Panc1 (cell line): Measurements from ENCODE around the gene NR5A1. TPM values are rescaled to one million over a fixed set of nuclear protein-coding genes. Genes with fewer than 3 reads are reported as not detected.

ENCODE experiments used
- ATAC-seq: fragments of 200-7000 bp; cut with Tn5 transposase; 2 replicates; pipeline ENCODE4 v1.9.1; 2020; ENCODE audit warnings: mild to moderate bottlenecking, moderate library complexity
- BruUV-seq: library from RNA; stranded (reverse); fragments of 400-500 nt; replicated peaks from 2 replicates; lab custom pipeline; 2021; lab: Mats Ljungman, UMichigan
- CTCF ChIA-PET: fragments of 300-600 bp; sonication (Branson Sonifier 250); formaldehyde crosslinking; loops from one replicate; lab custom pipeline; 2022; ENCODE audit warnings: antibody characterized with exemption; lab: Charles Lee
- POLR2A ChIA-PET: fragments of 300-600 bp; sonication (Branson Sonifier 250); formaldehyde crosslinking; loops from one replicate; lab custom pipeline; 2022; ENCODE audit warnings: antibody characterized with exemption; lab: Charles Lee
- DNase-seq: peaks from one replicate; pipeline ENCODE4 v3.0.0-alpha.2; 2010; ENCODE audit warnings: low read depth, low spot score
- H3K27ac ChIP-seq: 2 replicates; pipeline ENCODE4 v1.5.1; 2011; ENCODE audit warnings: mild to moderate bottlenecking, low read length, inconsistent platforms
- H3K27me3 ChIP-seq: fragments of 200-500 bp; sonication (Bioruptor generic); 2 replicates; pipeline ENCODE4 v1.6.0; 2014; ENCODE audit warnings: low read length, inconsistent platforms; ENCODE audit not compliant: control insufficient read depth, insufficient read depth
- H3K36me3 ChIP-seq: fragments of 200-500 bp; sonication (Bioruptor generic); 2 replicates; pipeline ENCODE4 v1.5.1; 2014; ENCODE audit warnings: inconsistent platforms, mild to moderate bottlenecking, low read length, moderate library complexity; ENCODE audit not compliant: control insufficient read depth, insufficient read depth
- H3K4me1 ChIP-seq: 2 replicates; pipeline ENCODE4 v1.5.1; 2011; ENCODE audit warnings: inconsistent platforms, mild to moderate bottlenecking, low read length, moderate library complexity; ENCODE audit not compliant: control insufficient read depth, insufficient read depth
- H3K4me3 ChIP-seq, 2 experiments: 2 replicates each; pipeline ENCODE4 v1.5.1; 2011 to 2012; ENCODE audit warnings: low read depth in 2 of 2, low read length in 2 of 2, mild to moderate bottlenecking in 2 of 2, inconsistent platforms in 1 of 2, moderate library complexity in 1 of 2
- H3K9me3 ChIP-seq: fragments of 200-500 bp; sonication (Bioruptor generic); 2 replicates; pipeline ENCODE4 v1.5.1; 2014; ENCODE audit warnings: low read depth, mild to moderate bottlenecking, inconsistent platforms, low read length, moderate library complexity; ENCODE audit not compliant: control insufficient read depth, insufficient read depth
- CTCF ChIP-seq: fragments of 450-650 bp; IDR thresholded peaks from 2 replicates; pipeline ENCODE4 v1.5.1; 2017; ENCODE audit warnings: mild to moderate bottlenecking
- POLR2AphosphoS5 ChIP-seq: IDR thresholded peaks from 2 replicates; pipeline ENCODE4 v1.6.1; 2012; ENCODE audit warnings: mild to moderate bottlenecking, low read depth, low read length, moderate library complexity
- REST ChIP-seq, 2 experiments: IDR thresholded peaks; 2 replicates each; pipeline ENCODE4 v1.6.1; 2011 to 2012; ENCODE audit warnings: low read depth in 2 of 2, control low read depth in 1 of 2, low read length in 1 of 2, mild to moderate bottlenecking in 1 of 2, moderate library complexity in 1 of 2; ENCODE audit not compliant: insufficient read depth in 1 of 2
- SIN3A ChIP-seq: IDR thresholded peaks from 2 replicates; pipeline ENCODE4 v1.6.1; 2012; ENCODE audit warnings: low read depth, mild to moderate bottlenecking, low read length, moderate library complexity, borderline replicate concordance; ENCODE audit not compliant: insufficient read depth
- TCF7L2 ChIP-seq: IDR thresholded peaks from 2 replicates; pipeline ENCODE4 v1.6.1; 2011; ENCODE audit warnings: mild to moderate bottlenecking, low read depth, low read length, inconsistent platforms
- in situ Hi-C: cut with HindIII; loops from 2 replicates; pipeline ENCODE4 v1.10.0; 2016; ENCODE audit warnings: low sequenced_read_pairs, low pct_unique_long_range_greater_than_20kb
- intact Hi-C: fragments of 100-400 bp; cut with micrococcal nuclease; formaldehyde crosslinking; loops from one replicate; pipeline ENCODE4 v1.10.0; 2022; ENCODE audit not compliant: unreplicated experiment
- total RNA-seq: library from RNA; stranded (reverse); gene quantifications from one replicate; pipeline ENCODE4 v1.2.1, GENCODE V29; 2021; ENCODE audit not compliant: unreplicated experiment

NR5A1 gene
- total RNA-seq, 1 experiment from 2014 or later, result 2.5 TPM

GRCh38 chr9:124485936-124486335, 21.3 kb downstream of the NR5A1 start:
- ATAC-seq (no peak), DNase-seq (no peak)
- BruUV-seq, result no TSS peak
- intact Hi-C loops, result no loop called here
- Histone ChIP-seq H3K9me3 (no peaks in the 10 kb centered on the region), H3K4me3 (no peak overlapping the region), H3K27me3 (no peaks in the 10 kb centered on the region), H3K4me1 (no peaks in the 10 kb centered on the region), H3K27ac (no peak overlapping the region), H3K36me3 (no peaks in the 10 kb centered on the region)
- POLR2A ChIA-PET, result no interaction called here
- in situ Hi-C loops, result no loop called here
- TF ChIP-seq SIN3A, result no peak
- no peak for TF ChIP-seq CTCF
- no peak for TF ChIP-seq POLR2AphosphoS5
- CTCF ChIA-PET, result interaction anchor here (0.6 kb wide), 1 partner anchor 51 kb away, joined by 5 read pairs; no protein-coding TSS in a partner anchor

GRCh38 chr9:124485201-124485600, 22.0 kb downstream of the NR5A1 start:
- intact Hi-C loops (no loop called here), in situ Hi-C loops (no loop called here)
- ChIA-PET POLR2A (no interaction called here), CTCF (no interaction called here)
- H3K9me3 ChIP-seq, result no peaks in the 10 kb centered on the region
- no peaks in the 10 kb centered on the region for H3K27me3 ChIP-seq
- DNase-seq (no peak), ATAC-seq (no peak)
- BruUV-seq, result no TSS peak
- H3K27ac ChIP-seq, result no peak overlapping the region
- H3K4me3 ChIP-seq, result no peak overlapping the region
- no peaks in the 10 kb centered on the region for H3K4me1 ChIP-seq
- no peaks in the 10 kb centered on the region for H3K36me3 ChIP-seq
- TF ChIP-seq REST (IDR thresholded peaks at IDR 0.05; ENCODE audit: insufficient read depth in 1 of 2, low read depth in 2 of 2, low read length in 1 of 2) (no peak), CTCF (no peak), SIN3A (no peak), POLR2AphosphoS5 (no peak), TCF7L2 (no peak)
